ENCODE results near the gene CPSF3. TPM values are rescaled to one million over a fixed set of nuclear protein-coding genes. Genes with fewer than 3 reads are reported as not detected.

CPSF3 gene
- total and polyA plus RNA-seq, 2 donors from 2014 or later: 27.3 to 27.5 TPM

- no peak for FAIRE-seq
- Histone ChIP-seq H3K9ac (ENCODE audit: low read length in 3 of 3) (no peak overlapping the region), H3K36me3 (ENCODE audit: control insufficient read depth in 2 of 3, insufficient read depth in 3 of 3, low read length in 3 of 3) (peaks cover 8 to 73% (median 48%) of the 10 kb centered on the region in 3 donors), H3K4me1 (ENCODE audit: control insufficient read depth in 2 of 3, insufficient read depth in 2 of 3, low read depth in 1 of 3, low read length in 3 of 3) (no peaks in the 10 kb centered on the region), H3K4me3 (ENCODE audit: low read length in 3 of 3) (no peak overlapping the region), H3K27me3 (ENCODE audit: control insufficient read depth, insufficient read depth, low read length) (no peaks in the 10 kb centered on the region), H3K9me3 (ENCODE audit: control insufficient read depth in 2 of 3, insufficient read depth in 1 of 3, low read length in 3 of 3) (no peaks in the 10 kb centered on the region), H3K27ac (ENCODE audit: low read depth in 2 of 2, low read length in 2 of 2) (no peak overlapping the region)
- TF ChIP-seq CTCF (IDR thresholded peaks at IDR 0.05; ENCODE audit: borderline replicate concordance, extremely low read depth, insufficient read depth): no peak
- DNase-seq: no peak
- intact Hi-C loops (cut with DNase I): no loop called here
These were observed 70.0 kb downstream of the CPSF3 start for GRCh38 chr2:9493478-9493877.

GRCh38 chr2:9494081-9494480, 70.6 kb downstream of the CPSF3 start:
- TF ChIP-seq CTCF (IDR thresholded peaks at IDR 0.05; ENCODE audit: borderline replicate concordance, extremely low read depth, insufficient read depth): no peak
- Histone ChIP-seq H3K4me3 (ENCODE audit: low read length in 3 of 3) (no peak overlapping the region), H3K4me1 (ENCODE audit: control insufficient read depth in 2 of 3, insufficient read depth in 2 of 3, low read depth in 1 of 3, low read length in 3 of 3) (no peaks in the 10 kb centered on the region), H3K27ac (ENCODE audit: low read depth in 2 of 2, low read length in 2 of 2) (no peak overlapping the region), H3K27me3 (ENCODE audit: control insufficient read depth, insufficient read depth, low read length) (no peaks in the 10 kb centered on the region), H3K9ac (ENCODE audit: low read length in 3 of 3) (no peak overlapping the region), H3K9me3 (ENCODE audit: control insufficient read depth in 2 of 3, insufficient read depth in 1 of 3, low read length in 3 of 3) (no peaks in the 10 kb centered on the region), H3K36me3 (ENCODE audit: control insufficient read depth in 2 of 3, insufficient read depth in 3 of 3, low read length in 3 of 3) (peaks cover 8 to 70% (median 48%) of the 10 kb centered on the region in 3 donors)
- DNase-seq (no peak), FAIRE-seq (no peak)
- intact Hi-C loops (cut with DNase I): no loop called here

GRCh38 chr2:9497017-9497416, 73.6 kb downstream of the CPSF3 start:
- DNase-seq: no peak
- no peak for TF ChIP-seq CTCF (IDR thresholded peaks at IDR 0.05; ENCODE audit: borderline replicate concordance, extremely low read depth, insufficient read depth)
- peaks cover 2 to 58% (median 31%) of the 10 kb centered on the region in 3 donors for H3K36me3 ChIP-seq (ENCODE audit: control insufficient read depth in 2 of 3, insufficient read depth in 3 of 3, low read length in 3 of 3)
- H3K4me3 ChIP-seq (ENCODE audit: low read length in 3 of 3): no peak overlapping the region
- no peaks in the 10 kb centered on the region for H3K9me3 ChIP-seq (ENCODE audit: control insufficient read depth in 2 of 3, insufficient read depth in 1 of 3, low read length in 3 of 3)
- no peaks in the 10 kb centered on the region for H3K4me1 ChIP-seq (ENCODE audit: control insufficient read depth in 2 of 3, insufficient read depth in 2 of 3, low read depth in 1 of 3, low read length in 3 of 3)
- FAIRE-seq: no peak
- H3K9ac ChIP-seq (ENCODE audit: low read length in 3 of 3): no peak overlapping the region
- H3K27ac ChIP-seq (ENCODE audit: low read depth in 2 of 2, low read length in 2 of 2): no peak overlapping the region
- no peaks in the 10 kb centered on the region for H3K27me3 ChIP-seq (ENCODE audit: control insufficient read depth, insufficient read depth, low read length)
- intact Hi-C loops (cut with DNase I): no loop called here

GRCh38 chr2:9498210-9498609, 74.8 kb downstream of the CPSF3 start:
- intact Hi-C loops (cut with DNase I): no loop called here
- no peak for TF ChIP-seq CTCF (IDR thresholded peaks at IDR 0.05; ENCODE audit: borderline replicate concordance, extremely low read depth, insufficient read depth)
- Histone ChIP-seq H3K27me3 (ENCODE audit: control insufficient read depth, insufficient read depth, low read length) (no peaks in the 10 kb centered on the region), H3K27ac (ENCODE audit: low read depth in 2 of 2, low read length in 2 of 2) (no peak overlapping the region), H3K9me3 (ENCODE audit: control insufficient read depth in 2 of 3, insufficient read depth in 1 of 3, low read length in 3 of 3) (no peaks in the 10 kb centered on the region), H3K4me3 (ENCODE audit: low read length in 3 of 3) (no peak overlapping the region), H3K4me1 (ENCODE audit: control insufficient read depth in 2 of 3, insufficient read depth in 2 of 3, low read depth in 1 of 3, low read length in 3 of 3) (no peaks in the 10 kb centered on the region), H3K9ac (ENCODE audit: low read length in 3 of 3) (no peak overlapping the region), H3K36me3 (ENCODE audit: control insufficient read depth in 2 of 3, insufficient read depth in 3 of 3, low read length in 3 of 3) (peaks cover 0 to 50% (median 29%) of the 10 kb centered on the region in 3 donors)
- DNase-seq: no peak
- no peak for FAIRE-seq
